NCI-H345 (cell line): ENCODE measurements around the gene CACNA1E.
A peak's percentile ranks its signal among the peaks of the same experiment; 100 is the strongest.

Experiments used
- DNase-seq: peaks from one replicate; lab custom pipeline; 2025; lab: John Stamatoyannopoulos, UW

CACNA1E gene

GRCh38 chr1:181680871-181681270 lies 197.6 kb downstream of the CACNA1E start:
- DNase-seq = no peak

- DNase-seq = no peak
Observed at GRCh38 chr1:181685211-181685610, 201.9 kb downstream of the CACNA1E start.

- DNase-seq = no peak
Observed at GRCh38 chr1:181701891-181702290, 218.6 kb downstream of the CACNA1E start.

GRCh38 chr1:181704546-181704945 lies 221.2 kb downstream of the CACNA1E start:
- DNase-seq = peak; percentile 83

GRCh38 chr1:181711820-181712219 lies 228.5 kb downstream of the CACNA1E start:
- no peak for DNase-seq

- no peak for DNase-seq
Observed at GRCh38 chr1:181712711-181713110, 229.4 kb downstream of the CACNA1E start.

- no peak for DNase-seq
Observed at GRCh38 chr1:181714428-181714827, 231.1 kb downstream of the CACNA1E start.

- no peak for DNase-seq
Observed at GRCh38 chr1:181718034-181718433, 234.7 kb downstream of the CACNA1E start.

GRCh38 chr1:181726320-181727012 lies 243.1 kb downstream of the CACNA1E start:
- DNase-seq = no peak

GRCh38 chr1:181730606-181731005 lies 247.3 kb downstream of the CACNA1E start:
- DNase-seq = no peak

GRCh38 chr1:181732218-181732990 lies 249.1 kb downstream of the CACNA1E start:
- DNase-seq = no peak

- no peak for DNase-seq
Observed at GRCh38 chr1:181733486-181733885, 250.2 kb downstream of the CACNA1E start.

GRCh38 chr1:181737056-181737455 lies 253.7 kb downstream of the CACNA1E start:
- no peak for DNase-seq

- no peak for DNase-seq
Observed at GRCh38 chr1:181739214-181739613, 255.9 kb downstream of the CACNA1E start.

- DNase-seq = no peak
Observed at GRCh38 chr1:181742426-181742825, 259.1 kb downstream of the CACNA1E start.

- no peak for DNase-seq
Observed at GRCh38 chr1:181743878-181744312, 260.6 kb downstream of the CACNA1E start.

- no peak for DNase-seq
Observed at GRCh38 chr1:181746224-181746623, 262.9 kb downstream of the CACNA1E start.

GRCh38 chr1:181748013-181748412 lies 264.7 kb downstream of the CACNA1E start:
- DNase-seq = no peak

GRCh38 chr1:181754103-181754502 lies 270.8 kb downstream of the CACNA1E start:
- no peak for DNase-seq

GRCh38 chr1:181759481-181759880 lies 276.2 kb downstream of the CACNA1E start:
- DNase-seq = no peak

GRCh38 chr1:181763736-181764135 lies 280.4 kb downstream of the CACNA1E start:
- no peak for DNase-seq

GRCh38 chr1:181765451-181766026 lies 282.2 kb downstream of the CACNA1E start:
- DNase-seq = no peak
